Osteoblast (primary cell): ENCODE results near the gene CACNA1D. TPM values are rescaled to one million over a fixed set of nuclear protein-coding genes. Genes with fewer than 3 reads are reported as not detected.

ENCODE experiments used
- DNase-seq: peaks from one replicate; pipeline ENCODE4 v3.0.0; 2011; ENCODE audit warnings: low spot score, mixed read lengths; ENCODE audit not compliant: insufficient read length; ENCODE audit errors: missing footprints
- H2AFZ ChIP-seq: 2 replicates; pipeline ENCODE4 v1.6.0; 2011; ENCODE audit warnings: mild to moderate bottlenecking, low read length
- H3K27ac ChIP-seq: 2 replicates; pipeline ENCODE4 v1.5.1; 2011; ENCODE audit warnings: mild to moderate bottlenecking, low read depth, low read length, moderate library complexity
- H3K27me3 ChIP-seq: 2 replicates; pipeline ENCODE4 v1.6.0; 2012; ENCODE audit warnings: mild to moderate bottlenecking, control low read depth, inconsistent platforms, low read length, moderate library complexity; ENCODE audit not compliant: insufficient read depth
- H3K36me3 ChIP-seq: 2 replicates; pipeline ENCODE4 v1.5.1; 2011; ENCODE audit warnings: mild to moderate bottlenecking, low read length, control low read depth, moderate library complexity; ENCODE audit not compliant: insufficient read depth
- H3K4me1 ChIP-seq: 2 replicates; pipeline ENCODE4 v1.5.1; 2011; ENCODE audit warnings: mild to moderate bottlenecking, low read length, control low read depth, moderate library complexity; ENCODE audit not compliant: insufficient read depth
- H3K4me2 ChIP-seq: 2 replicates; pipeline ENCODE4 v1.6.0; 2011; ENCODE audit warnings: mild to moderate bottlenecking, low read length; ENCODE audit not compliant: insufficient read depth
- H3K4me3 ChIP-seq: fragments of 200-600 bp; sonication (generic); 3 replicates; pipeline ENCODE4 v1.5.1; 2012; ENCODE audit warnings: mild to moderate bottlenecking, low read length, inconsistent platforms; ENCODE audit not compliant: insufficient read depth
- H3K79me2 ChIP-seq: 2 replicates; pipeline ENCODE4 v1.6.0; 2012; ENCODE audit warnings: mild to moderate bottlenecking, low read length, control low read depth, inconsistent platforms; ENCODE audit not compliant: insufficient read depth
- H3K9me3 ChIP-seq: 2 replicates; pipeline ENCODE4 v1.5.1; 2011; ENCODE audit warnings: low read depth, low read length, control low read depth
- H4K20me1 ChIP-seq: 2 replicates; pipeline ENCODE4 v1.6.0; 2012; ENCODE audit warnings: mild to moderate bottlenecking, low read length, control low read depth; ENCODE audit not compliant: insufficient read depth
- CTCF ChIP-seq: IDR thresholded peaks from 2 replicates; pipeline ENCODE4 v1.5.1; 2011; ENCODE audit warnings: mild to moderate bottlenecking, low read depth, low read length, moderate library complexity; ENCODE audit errors: extremely low read depth
- total RNA-seq: library from RNA; depleted of rRNA; stranded (reverse); fragments of >200 nt; gene quantifications from 2 replicates; pipeline ENCODE4 v1.2.3, GENCODE V29; 2012

Gene CACNA1D
- total RNA-seq, 1 donor: under 0.01 TPM

GRCh38 chr3:53805463-53806159, 311.2 kb downstream of the CACNA1D start:
- no peak for DNase-seq
- no peaks in the 10 kb centered on the region for H3K27me3 ChIP-seq
- peak overlapping the region; percentile 44 for H3K4me2 ChIP-seq
- peak overlapping the region; percentile 78 for H3K27ac ChIP-seq
- no peaks in the 10 kb centered on the region for H3K36me3 ChIP-seq
- no peaks in the 10 kb centered on the region for H3K79me2 ChIP-seq
- peak overlapping the region; percentile 5 for H3K4me3 ChIP-seq
- TF ChIP-seq CTCF: no peak
- H4K20me1 ChIP-seq: no peaks in the 10 kb centered on the region
- no peaks in the 10 kb centered on the region for H3K9me3 ChIP-seq
- H3K4me1 ChIP-seq: peaks cover 32% of the 10 kb centered on the region
- peak overlapping the region; percentile 48 for H2AFZ ChIP-seq

- no peaks in the 10 kb centered on the region for H3K79me2 ChIP-seq
- no peaks in the 10 kb centered on the region for H3K36me3 ChIP-seq
- no peaks in the 10 kb centered on the region for H4K20me1 ChIP-seq
- no peaks in the 10 kb centered on the region for H3K27me3 ChIP-seq
- TF ChIP-seq CTCF: no peak
- no peaks in the 10 kb centered on the region for H3K9me3 ChIP-seq
- peaks cover 32% of the 10 kb centered on the region for H3K4me1 ChIP-seq
- peak; percentile 96 for DNase-seq
- peak overlapping the region; percentile 41 for H3K4me3 ChIP-seq
- peak overlapping the region; percentile 78 for H3K27ac ChIP-seq
- H2AFZ ChIP-seq: peak overlapping the region; percentile 48
- H3K4me2 ChIP-seq: peak overlapping the region; percentile 43
These were observed 312.0 kb downstream of the CACNA1D start for GRCh38 chr3:53806182-53807116.

- Histone ChIP-seq H3K36me3 (no peaks in the 10 kb centered on the region), H3K4me2 (no peak overlapping the region), H4K20me1 (no peaks in the 10 kb centered on the region), H3K4me1 (peaks cover 32% of the 10 kb centered on the region), H3K79me2 (no peaks in the 10 kb centered on the region), H3K4me3 (no peak overlapping the region), H2AFZ (peak overlapping the region; percentile 47), H3K27ac (peak overlapping the region; percentile 36), H3K9me3 (no peaks in the 10 kb centered on the region), H3K27me3 (no peaks in the 10 kb centered on the region)
- DNase-seq: no peak
- TF ChIP-seq CTCF: no peak
These were observed 312.9 kb downstream of the CACNA1D start for GRCh38 chr3:53807117-53807810.
